Measurements from ENCODE around the gene CELF2.

GRCh38 chr10:11076221-11076620 lies 58.5 kb downstream of the CELF2 start:
- no peak for TF ChIP-seq ATF6 (CRISPR knock-in tag; IDR thresholded peaks at IDR 0.05)
- no peak for TF ChIP-seq ZNF174 (CRISPR knock-in tag; IDR thresholded peaks at IDR 0.05)
- TF ChIP-seq SMARCB1 (IDR thresholded peaks at IDR 0.05; ENCODE audit: insufficient read length, low read depth) = no peak
- TF ChIP-seq CBX1 (IDR thresholded peaks at IDR 0.05; ENCODE audit: low read depth) = no peak
- TF ChIP-seq EP300 (IDR thresholded peaks at IDR 0.05; ENCODE audit: low read length) = no peak
- TF ChIP-seq ELF4 (CRISPR knock-in tag; IDR thresholded peaks at IDR 0.05) = no peak

Data from K562 (cell line).